CD4-positive, alpha-beta T cell treated with Interleukin-4 for 4 hours (primary cell): ENCODE measurements around the gene CBL.
A peak's percentile ranks its signal among the peaks of the same experiment; 100 is the strongest.

Experiments used
- DNase-seq: peaks from one replicate; pipeline ENCODE4 v3.0.0-alpha.2; 2020

The CBL gene

DNA sequence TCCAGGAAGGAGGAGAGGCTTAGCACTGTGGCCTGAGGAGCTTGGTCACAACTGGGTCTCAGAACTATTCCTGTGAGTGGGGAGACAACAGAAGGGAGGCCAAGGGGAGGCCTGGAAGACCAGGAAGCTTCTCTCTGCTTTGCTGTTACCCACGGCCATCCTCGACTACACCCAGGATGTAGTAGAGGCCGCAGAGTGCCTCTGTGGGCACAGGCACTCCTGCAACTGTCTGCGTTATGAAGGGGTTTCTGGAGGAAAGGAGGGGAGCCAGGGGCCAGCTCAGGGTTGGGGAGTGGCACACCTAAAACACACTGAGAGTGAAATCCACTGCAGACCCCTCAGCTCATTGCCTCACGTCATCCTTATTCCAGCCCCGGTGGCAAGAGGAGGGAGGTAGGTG is 144.2 kb downstream of the CBL start:
- no peak for DNase-seq

DNA sequence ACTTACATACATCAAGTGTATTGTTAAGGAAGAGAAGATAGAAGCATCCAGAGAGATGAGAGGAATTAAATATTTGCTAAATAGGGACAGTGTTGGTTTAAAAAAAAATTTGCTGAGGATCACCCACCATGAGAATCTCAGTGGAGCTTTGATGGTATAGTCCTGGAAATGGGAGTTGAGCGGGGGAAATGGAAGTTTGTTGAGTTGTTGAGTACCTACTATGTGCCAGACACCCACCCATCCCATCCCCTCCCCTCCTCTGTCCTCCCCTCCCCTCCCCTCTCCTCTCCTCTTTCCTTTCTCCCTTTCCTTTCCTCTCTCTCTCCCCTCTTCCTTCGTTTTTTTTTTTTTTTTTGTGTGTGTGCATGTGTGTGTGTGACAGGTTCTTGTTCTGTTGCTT is 145.1 kb downstream of the CBL start:
- no peak for DNase-seq

DNA sequence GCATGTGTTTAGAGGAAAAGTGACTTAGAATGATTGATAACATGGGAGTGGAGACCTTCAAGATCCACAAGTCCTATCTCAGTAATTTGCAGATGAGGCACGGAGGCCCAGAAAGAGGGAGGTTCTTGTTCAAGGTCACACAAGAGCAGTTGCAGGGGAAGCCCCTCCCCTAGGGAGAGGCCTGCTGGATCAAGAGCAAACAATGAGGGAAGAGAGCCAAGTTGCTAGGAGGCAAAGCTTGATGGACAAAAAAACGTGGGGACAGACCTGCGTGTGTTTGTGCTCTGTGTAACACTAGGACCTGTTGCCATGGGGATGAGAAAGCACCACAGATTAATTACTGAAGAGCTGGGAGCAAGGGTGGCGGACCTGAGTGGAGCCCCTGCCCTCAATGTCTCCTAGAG is 146.7 kb downstream of the CBL start:
- DNase-seq = no peak

DNA sequence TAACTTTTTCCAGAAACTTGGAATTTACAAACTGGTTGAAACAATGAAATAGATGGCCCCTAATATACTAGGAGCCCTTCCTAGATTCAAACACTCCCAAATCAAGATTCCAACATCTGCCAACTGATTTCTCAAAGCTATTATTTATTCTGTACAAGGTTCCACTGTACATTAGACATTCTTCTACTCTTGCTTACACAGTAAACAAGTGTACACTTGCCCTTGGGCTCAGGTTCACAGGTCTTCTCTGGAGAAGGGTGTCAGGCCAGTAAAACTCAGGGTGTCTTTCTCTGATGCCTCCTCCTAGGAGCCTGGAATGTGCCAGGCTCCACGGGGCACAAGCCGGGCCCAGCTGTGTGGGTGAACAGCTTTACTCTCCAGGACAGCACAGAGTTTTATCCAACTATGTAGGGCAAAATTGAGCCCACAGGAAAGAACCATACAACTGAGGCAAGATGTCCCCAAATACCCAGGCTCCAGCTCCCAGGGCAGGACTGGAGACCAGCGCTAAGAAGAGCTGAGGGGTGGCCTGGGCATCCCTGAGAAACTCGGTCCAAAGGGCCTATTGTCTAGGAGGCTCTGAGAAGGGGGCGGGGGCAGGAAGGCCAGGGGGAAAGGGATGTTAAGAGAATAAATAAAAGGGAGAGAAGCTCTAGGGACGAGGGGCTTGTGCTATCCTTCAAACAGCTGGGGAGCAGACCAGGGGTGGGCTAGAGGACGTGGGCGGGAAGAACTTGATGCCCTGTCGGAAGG is 149.1 kb downstream of the CBL start:
- no peak for DNase-seq

DNA sequence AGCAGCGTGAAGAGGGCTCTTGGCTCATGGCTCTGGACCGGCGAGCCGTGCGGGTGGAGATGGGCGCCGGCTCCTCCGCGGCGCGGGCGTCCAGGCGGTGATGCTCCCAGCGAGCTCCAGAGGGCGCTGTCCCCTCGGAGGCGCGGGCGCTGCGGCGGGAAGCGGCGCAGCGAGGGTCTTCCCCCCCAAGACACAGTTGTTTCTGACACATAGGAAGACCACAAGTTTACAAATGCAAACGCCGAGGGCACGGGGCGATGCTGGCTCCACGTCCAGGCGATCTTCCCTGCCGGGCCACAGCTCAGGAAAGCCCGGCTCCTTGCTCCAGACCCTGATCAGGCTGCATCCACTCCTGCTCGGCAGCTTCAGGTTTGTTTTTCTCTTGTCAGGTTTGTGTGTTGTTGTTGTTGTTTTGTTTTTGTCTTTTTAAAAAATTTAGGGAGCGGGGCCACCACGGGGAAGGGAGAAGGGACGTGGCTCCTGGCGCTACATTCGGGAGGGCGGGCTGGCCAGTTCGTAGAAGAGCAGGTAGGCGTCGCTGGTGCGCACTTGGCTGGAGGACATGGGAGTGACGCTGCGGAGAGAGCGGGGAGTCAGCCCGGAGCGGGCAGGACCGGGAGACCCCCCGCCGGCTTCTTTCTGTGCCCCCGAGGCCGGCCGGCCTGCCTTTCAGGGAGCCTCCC is 150.4 kb downstream of the CBL start:
- DNase-seq = peak; percentile 56

DNA sequence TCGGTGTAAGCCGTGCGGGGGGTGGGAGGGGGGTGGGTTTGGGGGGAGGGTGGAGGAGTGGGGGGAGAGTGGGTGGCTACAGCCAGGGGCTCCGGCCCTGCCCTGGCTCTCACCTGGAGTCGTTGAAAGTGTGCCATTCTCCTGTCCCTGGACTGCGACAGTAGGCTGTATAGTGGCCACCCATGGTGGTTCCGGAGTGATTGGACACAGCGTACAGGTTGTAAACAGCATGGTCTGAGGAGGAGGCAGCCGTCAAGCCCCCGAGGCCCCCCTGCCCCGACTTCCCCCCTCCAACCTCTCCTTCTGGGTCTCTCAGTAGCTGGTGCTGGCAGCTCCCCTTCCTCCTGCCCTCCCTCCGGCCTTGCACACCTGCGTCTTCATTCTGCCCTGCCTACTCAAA is 150.9 kb downstream of the CBL start:
- no peak for DNase-seq
